Gastrocnemius medialis (tissue), 4 donors: ENCODE measurements around the gene PLS1.

Source experiments
- CTCF ChIP-seq, 5 experiments: fragments of 450-650 bp in 3 of 5; fragments of 200-600 bp in 2 of 5; sonication (generic) in 2 of 5; IDR thresholded peaks in 4 of 5; conservative IDR thresholded peaks in 1 of 5; 1 replicate in 4 of 5; 2 replicates in 1 of 5; pipeline ENCODE4 v1.5.1; 2016 to 2019; ENCODE audit warnings: antibody characterized with exemption in 5 of 5, mild to moderate bottlenecking in 3 of 5, moderate library complexity in 3 of 5
- POLR2A ChIP-seq, 2 donors: fragments of 450-650 bp; IDR thresholded peaks; one replicate each; pipeline ENCODE4 v1.6.1; 2017; ENCODE audit warnings: antibody characterized with exemption in 2 of 2, mild to moderate bottlenecking in 2 of 2, moderate library complexity in 2 of 2

DNA sequence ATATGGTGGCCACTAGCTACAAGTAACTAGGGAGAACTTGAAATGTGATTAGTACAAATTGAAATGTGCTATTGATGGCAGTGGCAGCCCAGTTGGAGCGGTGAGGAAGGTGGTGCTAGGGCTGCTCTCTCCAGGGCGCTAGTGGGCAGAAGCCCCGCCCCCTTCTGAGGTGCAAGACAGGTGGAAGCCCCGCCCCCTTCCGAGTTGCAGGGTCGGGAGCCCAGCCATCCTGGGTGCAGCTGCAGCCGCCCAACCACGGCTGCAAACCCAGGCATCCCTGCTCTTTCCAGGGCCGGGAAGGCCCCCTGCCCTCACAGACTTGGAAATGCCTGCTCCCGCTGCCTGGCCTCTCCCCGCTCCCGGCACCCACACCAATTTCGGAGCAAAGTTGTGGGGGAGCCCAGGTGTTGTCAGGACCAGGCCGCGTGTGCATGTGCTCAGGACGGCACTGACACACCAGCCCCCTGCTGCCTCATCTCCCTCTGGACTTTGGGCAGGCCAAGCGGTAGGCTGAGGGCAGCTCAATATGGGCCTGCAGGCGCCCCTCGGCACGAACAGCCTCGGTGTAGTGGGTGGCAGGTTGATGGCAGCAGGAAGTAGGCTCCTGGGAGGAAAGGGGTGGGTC is 27.7 kb upstream of the PLS1 start:
- no peak for TF ChIP-seq POLR2A (IDR thresholded peaks at IDR 0.05)
- no peak for TF ChIP-seq CTCF (IDR thresholded peaks at IDR 0.05 in 4 of 5, conservative IDR thresholded peaks at IDR 0.05 in 1 of 5)
